HepG2 (cell line): Measurements from ENCODE around the gene RGL1. TPM values are rescaled to one million over a fixed set of nuclear protein-coding genes. Genes with fewer than 3 reads are reported as not detected.

Experiments used
- ATAC-seq: fragments of 200-7000 bp; cut with Tn5 transposase; 3 replicates; pipeline ENCODE4 v1.9.1; 2020; ENCODE audit warnings: mild to moderate bottlenecking, moderate library complexity
- BruUV-seq: library from RNA; stranded (reverse); fragments of 400-500 nt; replicated peaks from 2 replicates; lab custom pipeline; 2021; lab: Mats Ljungman, UMichigan
- CTCF ChIA-PET: fragments of 300-600 bp; formaldehyde crosslinking; extraction: SDS; loops from one replicate; lab custom pipeline; 2021; ENCODE audit warnings: low total read pairs, inconsistent platforms, low intra/inter-chr PET ratio; lab: Yijun Ruan, JAX
- POLR2A ChIA-PET: fragments of 350-600 bp; sonication (Branson Sonifier 250); formaldehyde crosslinking; loops from one replicate; lab custom pipeline; 2020; ENCODE audit warnings: antibody characterized with exemption, inconsistent platforms; lab: Yijun Ruan, JAX
- DNase-seq: peaks from one replicate; pipeline ENCODE4 v3.0.0-alpha.2; 2015; ENCODE audit warnings: low spot score
- FAIRE-seq: peaks from 3 replicates; lab custom pipeline; 2011; peaks lifted over from hg19 to GRCh38; lab: Jason Lieb, UNC
- H2AFZ ChIP-seq: one replicate; pipeline ENCODE4 v1.6.1; 2011; ENCODE audit warnings: low read length, inconsistent platforms
- H3K27ac ChIP-seq: fragments of 300-600 bp; 3 replicates; pipeline ENCODE4 v1.8.0; 2011; ENCODE audit warnings: mixed run types, mild to moderate bottlenecking, mixed read lengths, low read length, inconsistent platforms; ENCODE audit not compliant: insufficient read depth; ENCODE audit errors: extremely low read length
- H3K27me3 ChIP-seq, 2 experiments: fragments of 200-600 bp in 1 of 2; 2 replicates in 1 of 2; 3 replicates in 1 of 2; pipeline versions ENCODE4 v1.6.0 to v1.8.0; 2011; ENCODE audit warnings: low read length in 2 of 2, mild to moderate bottlenecking in 2 of 2, moderate library complexity in 2 of 2, inconsistent platforms in 1 of 2; ENCODE audit not compliant: insufficient read depth in 2 of 2, control insufficient read depth in 1 of 2
- H3K36me3 ChIP-seq, 2 experiments: fragments of 200-600 bp in 1 of 2; replicated peaks in 1 of 2; 2 replicates in 1 of 2; 3 replicates in 1 of 2; pipeline versions ENCODE4 v1.5.1 to v1.8.0; 2011; ENCODE audit warnings: low read length in 2 of 2, inconsistent platforms in 1 of 2; ENCODE audit not compliant: insufficient read depth in 2 of 2, control insufficient read depth in 1 of 2
- H3K4me1 ChIP-seq: 2 replicates; pipeline ENCODE4 v1.5.1; 2012; ENCODE audit warnings: low read length, inconsistent platforms; ENCODE audit not compliant: insufficient read depth
- H3K4me2 ChIP-seq: 2 replicates; pipeline ENCODE4 v1.6.0; 2011; ENCODE audit warnings: low read depth, low read length, inconsistent platforms
- H3K4me3 ChIP-seq, 3 experiments: fragments of 200-600 bp in 1 of 3; sonication (generic), shearing (Covaris generic) in 1 of 3; replicated peaks in 1 of 3; 2 replicates each; pipeline ENCODE4 v1.5.1; 2011 to 2016; ENCODE audit warnings: low read length in 3 of 3, inconsistent platforms in 2 of 3, low read depth in 2 of 3, mild to moderate bottlenecking in 2 of 3, control low read depth in 1 of 3, mixed read lengths in 1 of 3; ENCODE audit not compliant: insufficient read depth in 1 of 3
- H3K79me2 ChIP-seq: one replicate; pipeline ENCODE4 v1.6.1; 2011; ENCODE audit warnings: low read length, inconsistent platforms; ENCODE audit not compliant: insufficient read depth
- H3K9ac ChIP-seq: 2 replicates; pipeline ENCODE4 v1.6.0; 2011; ENCODE audit warnings: mild to moderate bottlenecking, low read depth, low read length, inconsistent platforms; ENCODE audit not compliant: insufficient read depth
- H3K9me3 ChIP-seq: 2 replicates; pipeline ENCODE4 v1.5.1; 2012; ENCODE audit warnings: mild to moderate bottlenecking, low read length
- H4K20me1 ChIP-seq: 2 replicates; pipeline ENCODE4 v1.6.0; 2011; ENCODE audit warnings: inconsistent platforms, mild to moderate bottlenecking, low read length, moderate library complexity; ENCODE audit not compliant: insufficient read depth
- CEBPG ChIP-seq: IDR thresholded peaks from 2 replicates; pipeline ENCODE4 v1.6.1; 2016
- HNF1B ChIP-seq: sonication (generic); formaldehyde crosslinking; IDR thresholded peaks from 2 replicates; pipeline ENCODE4 v1.5.1; 2020; ENCODE audit warnings: mild to moderate bottlenecking, moderate library complexity, missing genetic modification reagents
- KLF9 ChIP-seq: IDR thresholded peaks from 2 replicates; pipeline ENCODE4 v1.6.1; 2016; ENCODE audit warnings: low read depth
- NFATC3 ChIP-seq: sonication (generic); formaldehyde crosslinking; IDR thresholded peaks from 2 replicates; pipeline ENCODE4 v1.5.1; 2020; ENCODE audit warnings: mild to moderate bottlenecking, missing genetic modification reagents
- ONECUT2 ChIP-seq: sonication (generic); formaldehyde crosslinking; IDR thresholded peaks from 2 replicates; pipeline ENCODE4 v1.4.0; 2020; ENCODE audit warnings: missing genetic modification reagents
- RFX1 ChIP-seq: fragments of 450-650 bp; IDR thresholded peaks from 2 replicates; pipeline ENCODE4 v1.6.1; 2017
- SRSF1 ChIP-seq: fragments of 200-400 bp; formaldehyde crosslinking; optimal IDR thresholded peaks from 2 replicates; pipeline ENCODE3; 2017; ENCODE audit warnings: mild to moderate bottlenecking, low read depth, low read length, moderate library complexity
- TIGD3 ChIP-seq: sonication (generic); formaldehyde crosslinking; IDR thresholded peaks from 2 replicates; pipeline ENCODE4 v1.5.1; 2020; ENCODE audit warnings: mild to moderate bottlenecking, missing genetic modification reagents, borderline replicate concordance
- TRAFD1 ChIP-seq: sonication (generic); formaldehyde crosslinking; IDR thresholded peaks from 2 replicates; pipeline ENCODE4 v1.5.1; 2020; ENCODE audit warnings: missing genetic modification reagents, mild to moderate bottlenecking, borderline replicate concordance
- ZFP1 ChIP-seq: IDR thresholded peaks from 2 replicates; pipeline ENCODE4 v1.6.1; 2016
- ZIK1 ChIP-seq: sonication (generic); formaldehyde crosslinking; IDR thresholded peaks from 2 replicates; pipeline ENCODE4 v1.5.0; 2020; ENCODE audit warnings: mild to moderate bottlenecking, low read depth, missing genetic modification reagents, borderline replicate concordance
- ZNF451 ChIP-seq: sonication (generic); formaldehyde crosslinking; IDR thresholded peaks from 2 replicates; pipeline ENCODE4 v1.5.0; 2020; ENCODE audit warnings: mild to moderate bottlenecking, missing genetic modification reagents
- ZNF546 ChIP-seq: sonication (generic); formaldehyde crosslinking; conservative IDR thresholded peaks from 2 replicates; pipeline ENCODE4 v1.8.1; 2023; ENCODE audit warnings: mild to moderate bottlenecking, missing genetic modification reagents
- ZNF766 ChIP-seq: sonication (generic); formaldehyde crosslinking; IDR thresholded peaks from 2 replicates; pipeline ENCODE4 v1.5.0; 2020; ENCODE audit warnings: missing genetic modification reagents, borderline replicate concordance
- ZNF768 ChIP-seq: sonication (generic); formaldehyde crosslinking; IDR thresholded peaks from 2 replicates; pipeline ENCODE4 v1.4.0; 2020; ENCODE audit warnings: missing genetic modification reagents
- WGBS: methylation state at CpG from one replicate; pipeline ENCODE4 v1.1.6; 2017; ENCODE audit warnings: low lambda C conversion rate; 5-methylcytosine and 5-hydroxymethylcytosine counted together
- in situ Hi-C: cut with HindIII; loops from 2 replicates; pipeline ENCODE4 v1.10.0; 2017; ENCODE audit warnings: low pct_unique_long_range_greater_than_20kb; ENCODE audit not compliant: extremely low pct_ligation_motif_present
- intact Hi-C: fragments of 100-400 bp; cut with micrococcal nuclease; formaldehyde crosslinking; loops from one replicate; pipeline ENCODE4 v1.10.0; 2022; ENCODE audit not compliant: unreplicated experiment
- polyA plus RNA-seq, 8 experiments: library from polyadenylated mRNA; depleted of rRNA in 3 of 8; stranded (reverse) in 7 of 8; unstranded in 1 of 8; fragments of >200 nt; fragmentation: Illumina TruSeq in 4 of 8; extraction: Trizol in 4 of 8; gene quantifications; 2 replicates each; pipeline versions ENCODE4 v1.2.1 to v1.2.3, GENCODE V29; 2011 to 2016; ENCODE audit warnings: low read depth in 4 of 8, missing spikeins in 1 of 8, mixed read lengths in 1 of 8; ENCODE audit not compliant: insufficient read depth in 1 of 8
- total RNA-seq, 5 experiments: library from RNA; depleted of rRNA; stranded (reverse); fragments of >200 nt; fragmentation: Illumina TruSeq; extraction: Trizol; gene quantifications; 2 replicates each; pipeline ENCODE4 v1.2.3, GENCODE V29; 2016; ENCODE audit warnings: low read depth in 1 of 5

RGL1 gene
- total and polyA plus RNA-seq, 2 of the 13 experiments (the other 11 are each of a cell fraction or from before 2014, with no cell fraction given): 3.5 to 4.7 TPM

GRCh38 chr1:183912265-183912886, 107.5 kb downstream of the RGL1 start:
- TF ChIP-seq ONECUT2 (CRISPR knock-in tag): no peak
- TF ChIP-seq RFX1: no peak
- no peak for TF ChIP-seq ZNF451 (CRISPR knock-in tag)
- no peak for TF ChIP-seq SRSF1
- TF ChIP-seq ZNF766 (CRISPR knock-in tag): no peak
- TF ChIP-seq ZNF768 (CRISPR knock-in tag): no peak
- no peak for TF ChIP-seq ZNF546 (CRISPR knock-in tag)
- no peak for TF ChIP-seq TRAFD1
- TF ChIP-seq HNF1B (CRISPR knock-in tag): no peak
- TF ChIP-seq KLF9 (CRISPR knock-in tag): no peak
- no peak for TF ChIP-seq NFATC3 (CRISPR knock-in tag)
- TF ChIP-seq TIGD3 (CRISPR knock-in tag): no peak
- no peak for TF ChIP-seq ZFP1 (CRISPR knock-in tag)
- TF ChIP-seq ZIK1 (CRISPR knock-in tag): no peak
- no peak for TF ChIP-seq CEBPG (CRISPR knock-in tag)
- CTCF ChIA-PET: no interaction called here
- H3K4me1 ChIP-seq: peaks cover 4% of the 10 kb centered on the region; the same call in 1 of the 2 replicates
- no peaks in the 10 kb centered on the region for H3K79me2 ChIP-seq
- no peaks in the 10 kb centered on the region for H4K20me1 ChIP-seq
- H3K4me3 ChIP-seq: no peak overlapping the region
- H2AFZ ChIP-seq: no peak overlapping the region
- no peaks in the 10 kb centered on the region for H3K9me3 ChIP-seq
- no peak overlapping the region for H3K27ac ChIP-seq
- H3K9ac ChIP-seq: no peak overlapping the region
- in situ Hi-C loops: loop anchor here (5.0 kb wide), 1 partner anchor 255 kb away; no protein-coding TSS in a partner anchor
- no TSS peak for BruUV-seq
- peaks cover 11 to 16% of the 10 kb centered on the region in 2 experiments; a peak in 4 of 5 replicates for H3K36me3 ChIP-seq
- no peak overlapping the region for H3K4me2 ChIP-seq
- 97% methylated on average over 5 of the region's 5 CpGs for WGBS
- DNase-seq (no peak), FAIRE-seq (no peak), ATAC-seq (no peak)
- intact Hi-C loops: no loop called here
- POLR2A ChIA-PET: no interaction called here
- H3K27me3 ChIP-seq: no peaks in the 10 kb centered on the region
